ENCODE measurements around the gene GLE1.
"Not testable (repeated sequence)": the region's sequence is repeated elsewhere in the genome, so short reads cannot be mapped to it uniquely, and the experiment has no call there.

The GLE1 gene

DNA sequence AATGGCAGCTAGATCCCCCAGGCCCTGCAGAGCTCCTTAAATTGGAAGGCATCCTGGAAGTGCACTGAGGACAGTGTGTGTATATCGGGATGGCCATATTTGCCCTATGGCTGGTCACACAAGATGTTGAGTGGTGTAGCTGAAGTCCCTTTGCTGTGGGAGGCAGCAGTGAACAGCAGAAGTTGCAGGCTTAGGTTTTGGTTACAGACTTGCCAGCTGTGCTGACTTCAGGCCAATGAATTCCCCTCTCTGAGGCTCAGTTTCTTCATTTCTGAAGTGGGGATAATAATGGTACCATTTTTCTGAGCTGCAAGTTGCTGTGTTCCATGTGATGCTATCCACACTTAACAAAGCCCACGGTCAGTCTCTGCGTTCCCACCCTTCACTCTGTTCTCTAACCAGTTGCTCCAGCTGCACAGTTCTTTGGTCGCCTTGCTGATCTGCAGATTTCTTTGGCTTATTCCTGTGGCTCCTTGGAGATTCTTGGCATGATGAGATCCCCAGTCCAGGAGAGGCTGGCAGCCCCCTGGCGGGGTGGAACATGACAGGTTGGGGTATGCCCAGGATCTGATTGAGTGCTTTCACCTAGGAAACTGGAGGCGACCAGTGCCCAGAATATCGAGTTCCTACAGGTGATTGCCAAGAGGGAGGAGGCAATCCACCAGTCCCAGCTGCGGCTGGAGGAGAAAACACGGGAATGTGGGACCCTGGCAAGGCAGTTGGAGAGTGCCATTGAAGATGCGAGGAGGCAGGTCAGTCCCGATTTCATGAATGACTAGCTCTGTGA lies 6.5 kb upstream of the GLE1 start:
- no peak for DNase-seq

DNA sequence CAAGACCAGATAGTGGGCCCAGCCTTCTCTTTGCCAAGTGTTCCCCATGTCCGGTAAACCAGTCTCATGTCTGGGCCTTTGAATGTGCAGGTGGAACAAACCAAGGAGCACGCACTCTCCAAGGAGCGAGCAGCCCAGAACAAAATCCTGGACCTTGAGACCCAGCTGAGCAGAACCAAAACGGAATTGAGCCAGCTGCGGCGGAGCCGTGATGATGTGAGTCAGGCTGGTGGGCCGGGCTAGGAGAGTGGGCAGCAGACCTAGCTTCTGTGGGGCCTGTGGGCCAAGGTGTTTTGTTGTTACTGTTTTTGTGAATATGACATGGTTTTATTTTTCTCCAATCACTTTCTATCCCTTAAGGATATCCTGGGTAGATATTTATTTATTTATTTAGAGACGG lies 5.6 kb upstream of the GLE1 start:
- no peak for DNase-seq

DNA sequence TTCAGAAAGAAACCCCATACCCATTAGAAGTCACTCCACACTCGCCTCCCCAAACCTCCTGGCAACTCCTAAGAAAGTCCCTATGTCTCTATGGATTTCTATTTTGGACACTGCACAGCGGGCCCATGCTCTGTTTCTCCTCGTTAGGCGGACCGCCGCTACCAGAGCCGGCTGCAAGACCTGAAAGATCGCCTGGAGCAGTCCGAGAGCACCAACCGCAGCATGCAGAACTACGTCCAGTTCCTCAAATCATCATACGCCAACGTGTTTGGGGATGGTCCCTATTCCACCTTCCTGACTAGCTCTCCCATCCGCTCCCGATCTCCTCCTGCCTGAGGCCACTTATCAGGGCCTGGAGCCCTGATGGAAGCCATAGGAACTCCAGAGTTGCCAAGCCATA lies 4.6 kb upstream of the GLE1 start:
- no peak for DNase-seq

DNA sequence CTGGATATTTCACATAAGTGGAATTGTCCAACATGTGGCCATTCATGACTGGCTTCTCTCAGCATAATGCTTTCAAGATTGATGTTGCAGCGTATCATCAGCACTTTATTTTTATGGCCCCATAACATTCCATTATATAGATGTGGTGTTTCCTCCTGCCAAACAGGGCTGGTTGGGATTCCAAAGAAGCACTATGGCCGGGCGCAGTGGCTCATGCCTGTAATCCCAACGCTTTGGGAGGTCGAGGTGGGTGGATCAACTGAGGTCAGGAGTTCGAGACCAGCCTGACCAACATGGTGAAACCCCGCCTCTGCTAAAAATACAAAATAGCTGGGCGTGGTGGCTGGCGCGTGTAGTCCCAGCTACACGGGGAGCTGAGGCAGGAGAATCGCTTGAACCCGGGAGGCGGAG lies 1.1 kb upstream of the GLE1 start:
- not testable (repeated sequence) for DNase-seq

DNA sequence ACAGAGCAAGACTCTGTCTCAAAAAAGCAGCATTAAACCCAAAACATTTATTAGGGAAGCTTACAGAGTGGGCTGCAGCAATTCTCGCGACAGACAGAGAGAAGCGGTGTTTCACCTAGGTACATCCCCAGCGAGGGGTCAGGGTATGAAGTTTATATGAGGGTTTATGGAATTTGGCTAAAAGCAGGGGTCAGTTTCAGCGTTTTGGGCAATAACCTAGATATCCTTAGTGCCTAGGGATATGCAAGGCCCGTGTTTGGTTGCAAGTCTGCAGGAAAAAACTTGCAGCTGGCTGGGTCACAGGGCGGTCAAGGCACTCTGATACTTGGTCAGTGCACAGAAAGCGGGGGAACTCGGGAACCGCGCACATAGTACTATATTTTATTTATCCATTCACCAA lies 649 bp upstream of the GLE1 start:
- DNase-seq = no peak

DNA sequence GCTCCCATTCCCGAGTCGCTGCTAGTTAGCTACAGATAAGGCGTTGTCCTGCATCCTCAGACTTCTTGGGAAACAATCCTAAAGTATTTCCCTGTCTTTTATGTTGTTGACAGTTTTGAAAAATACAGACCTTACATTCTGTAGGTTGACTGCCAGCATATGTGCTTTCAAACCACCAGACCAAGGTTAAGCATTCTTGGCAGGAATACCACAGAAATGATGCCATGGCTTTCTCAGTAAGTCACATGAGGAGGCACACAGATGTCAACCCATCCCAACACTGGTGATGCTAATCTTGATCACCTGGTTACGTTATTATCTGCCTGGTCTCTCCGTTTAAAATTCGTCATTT lies 871 bp downstream of the GLE1 start:
- no peak for DNase-seq

DNA sequence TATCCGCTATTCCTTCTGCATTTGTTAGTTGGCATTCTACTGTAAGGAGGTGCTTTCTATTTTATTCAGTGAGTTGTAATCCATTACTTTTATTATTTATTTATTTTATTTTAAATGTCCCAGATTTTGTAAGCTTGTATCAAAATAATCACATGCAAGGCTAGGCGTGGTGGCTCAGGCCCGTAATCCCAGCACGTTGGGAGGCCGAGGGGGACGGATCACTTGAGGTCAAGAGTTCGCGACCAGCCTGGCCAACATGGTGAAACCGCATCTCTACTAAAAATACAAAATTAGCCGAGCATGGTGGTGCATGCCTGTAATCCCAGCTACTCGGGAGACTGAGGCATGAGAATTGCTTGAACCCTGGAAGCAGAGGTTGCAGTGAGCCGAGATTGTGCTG lies 1.4 kb downstream of the GLE1 start:
- DNase-seq = not testable (repeated sequence)

DNA sequence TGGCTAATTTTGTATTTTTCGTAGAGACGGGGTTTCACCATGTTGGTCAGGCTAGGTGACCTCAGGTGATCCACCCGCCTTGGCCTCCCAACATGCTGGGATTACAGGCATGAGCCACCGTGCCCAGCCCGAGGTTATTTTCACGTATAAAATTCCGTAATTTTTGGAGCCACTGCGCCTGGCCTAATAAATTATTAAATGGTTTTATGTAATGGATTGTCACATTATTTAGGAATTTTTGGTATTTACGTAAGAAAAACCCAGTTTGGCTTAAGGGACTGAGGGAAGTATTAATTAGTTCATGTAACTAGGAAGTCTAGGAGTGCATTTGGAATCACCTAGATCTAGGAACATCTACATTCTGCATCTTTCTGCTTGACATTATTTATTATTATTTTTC lies 8.3 kb downstream of the GLE1 start:
- no peak for DNase-seq

DNA sequence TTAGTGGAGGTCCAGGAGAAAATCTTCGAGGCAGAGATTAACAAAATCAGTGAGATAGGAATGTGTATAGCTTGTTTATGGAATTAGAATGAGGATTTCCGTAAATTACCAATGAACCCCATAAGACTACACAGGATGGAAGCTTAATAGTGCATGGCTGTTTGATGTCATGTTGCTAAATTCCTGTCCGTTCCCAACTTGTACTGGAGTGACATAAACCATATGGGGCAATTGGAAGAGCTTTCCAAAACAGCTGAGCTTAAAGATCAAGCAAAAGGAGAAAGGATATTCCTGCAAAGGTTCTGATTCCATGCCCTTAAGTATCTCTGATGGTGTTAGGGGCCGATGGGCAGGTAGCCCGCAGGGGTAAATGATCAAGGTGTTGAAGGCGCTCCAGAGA lies 17.4 kb downstream of the GLE1 start:
- DNase-seq = no peak

DNA sequence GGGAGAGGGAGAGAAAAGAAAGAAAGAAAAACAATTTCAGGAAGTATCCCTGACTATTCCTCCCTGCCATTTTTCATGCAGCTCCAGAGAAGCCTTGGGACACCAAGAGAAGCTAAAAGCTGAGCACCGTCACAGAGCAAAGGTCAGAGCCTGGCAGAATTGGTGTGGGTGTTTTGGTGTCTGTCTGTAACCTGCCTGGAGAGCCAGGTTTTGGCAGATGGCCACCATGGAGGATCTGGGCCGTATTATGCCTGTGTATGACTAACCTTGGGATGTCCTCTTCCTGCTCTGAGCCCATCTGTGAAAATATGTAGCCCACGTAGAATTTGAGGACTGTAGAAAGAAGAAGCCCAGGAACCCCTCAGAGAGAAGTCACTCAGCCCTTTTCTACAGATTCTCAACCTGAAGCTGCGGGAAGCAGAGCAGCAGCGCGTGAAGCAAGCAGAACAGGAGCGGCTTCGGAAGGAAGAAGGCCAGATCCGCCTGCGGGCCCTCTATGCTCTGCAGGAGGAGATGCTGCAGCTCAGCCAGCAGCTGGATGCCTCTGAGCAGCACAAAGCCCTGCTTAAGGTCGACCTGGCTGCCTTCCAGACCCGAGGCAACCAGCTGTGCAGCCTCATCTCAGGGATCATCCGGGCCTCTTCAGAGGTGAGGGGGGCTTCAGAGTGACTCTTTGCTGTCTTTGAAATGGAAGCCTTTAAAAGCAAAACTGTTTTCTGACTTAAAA lies 18.8 kb downstream of the GLE1 start:
- DNase-seq = no peak

DNA sequence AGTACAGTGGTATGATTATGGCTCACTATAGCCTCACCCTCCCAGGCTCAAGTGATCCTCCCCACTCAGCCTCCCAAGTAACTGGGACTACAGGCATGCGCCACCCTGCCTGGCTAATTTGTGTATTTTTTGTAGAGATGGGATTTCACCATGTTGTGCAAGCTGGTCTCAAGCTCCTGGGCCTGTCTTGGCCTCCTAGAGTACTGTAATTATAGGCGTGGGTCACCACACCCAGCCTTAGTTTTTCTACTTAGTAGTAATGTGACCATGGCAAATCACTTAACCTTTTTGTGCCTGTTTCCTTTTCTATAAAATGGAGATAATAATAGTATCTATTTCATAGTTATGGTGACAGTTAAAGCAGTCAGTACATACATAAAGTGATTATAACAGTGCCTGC lies 22.2 kb downstream of the GLE1 start:
- DNase-seq = no peak

DNA sequence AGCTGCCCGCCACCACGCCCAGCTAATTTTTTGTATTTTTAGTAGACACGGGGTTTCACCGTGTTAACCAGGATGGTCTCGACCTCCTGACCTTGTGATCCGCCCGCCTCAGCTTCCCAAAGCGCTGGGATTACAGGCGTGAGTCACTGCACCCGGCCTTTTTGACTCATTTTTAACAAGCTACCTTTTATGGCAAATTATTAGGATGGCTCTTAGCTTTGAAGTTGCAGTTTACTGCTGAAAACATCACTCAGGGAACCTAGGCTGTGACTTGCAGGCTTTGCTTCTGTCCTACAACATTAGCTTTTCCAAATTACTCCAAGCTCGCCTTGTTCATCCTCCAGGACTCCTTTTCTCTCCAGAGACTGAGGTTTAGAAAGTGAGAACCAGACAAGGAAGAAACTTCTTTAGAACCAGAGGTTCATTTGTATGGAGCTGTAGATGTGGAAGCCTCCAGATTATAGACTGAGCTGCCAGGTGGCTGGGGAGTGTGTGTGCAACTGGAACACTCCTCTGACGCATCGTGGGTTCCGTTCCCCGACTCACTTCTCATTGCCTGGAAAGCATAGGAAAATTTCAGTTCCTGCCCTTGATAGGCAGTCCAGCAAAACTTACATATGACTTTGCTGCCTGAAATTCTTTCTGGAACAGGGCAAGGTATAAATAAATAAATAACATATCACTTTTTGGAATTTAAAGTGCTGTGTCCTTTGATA lies 24.1 kb downstream of the GLE1 start:
- no peak for DNase-seq

DNA sequence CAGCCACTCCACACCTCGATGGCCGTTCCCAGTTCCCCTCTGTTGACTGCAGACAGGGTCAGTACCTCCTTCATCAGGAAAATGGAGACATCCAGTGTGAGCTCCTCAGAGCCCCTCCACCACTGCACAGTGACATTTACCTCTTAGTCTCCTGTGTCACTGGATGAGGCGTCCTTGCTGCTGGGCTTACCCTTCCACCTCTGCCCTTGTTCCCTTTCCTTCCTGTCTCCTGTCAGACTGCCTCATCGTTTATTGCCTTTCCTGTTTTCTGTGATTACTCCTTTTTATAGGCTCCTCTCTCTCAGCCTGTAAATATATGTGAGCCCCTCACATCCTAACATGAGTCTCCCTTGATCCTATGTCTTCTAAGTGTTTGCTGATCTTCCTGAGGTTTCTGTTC lies 24.7 kb downstream of the GLE1 start:
- no peak for DNase-seq

DNA sequence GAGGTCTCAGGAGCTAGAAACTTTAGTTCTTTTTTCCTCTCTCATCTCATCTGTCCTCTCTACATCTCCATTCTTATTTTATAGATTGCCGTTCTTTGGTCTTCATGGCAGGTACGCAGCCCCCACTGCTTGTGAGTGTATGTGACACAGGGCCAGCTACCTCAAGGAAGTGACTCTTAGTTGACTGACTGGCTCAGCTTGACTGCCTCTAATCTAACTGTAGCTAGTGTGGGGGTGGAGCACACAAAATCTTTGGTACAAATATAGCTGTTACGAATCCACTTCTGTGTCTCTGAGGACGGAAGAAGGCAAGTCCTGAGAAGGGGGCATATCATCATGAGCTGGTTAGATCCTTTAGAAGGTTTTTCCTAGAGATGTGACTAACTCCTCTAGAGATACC lies 28.1 kb downstream of the GLE1 start:
- no peak for DNase-seq

DNA sequence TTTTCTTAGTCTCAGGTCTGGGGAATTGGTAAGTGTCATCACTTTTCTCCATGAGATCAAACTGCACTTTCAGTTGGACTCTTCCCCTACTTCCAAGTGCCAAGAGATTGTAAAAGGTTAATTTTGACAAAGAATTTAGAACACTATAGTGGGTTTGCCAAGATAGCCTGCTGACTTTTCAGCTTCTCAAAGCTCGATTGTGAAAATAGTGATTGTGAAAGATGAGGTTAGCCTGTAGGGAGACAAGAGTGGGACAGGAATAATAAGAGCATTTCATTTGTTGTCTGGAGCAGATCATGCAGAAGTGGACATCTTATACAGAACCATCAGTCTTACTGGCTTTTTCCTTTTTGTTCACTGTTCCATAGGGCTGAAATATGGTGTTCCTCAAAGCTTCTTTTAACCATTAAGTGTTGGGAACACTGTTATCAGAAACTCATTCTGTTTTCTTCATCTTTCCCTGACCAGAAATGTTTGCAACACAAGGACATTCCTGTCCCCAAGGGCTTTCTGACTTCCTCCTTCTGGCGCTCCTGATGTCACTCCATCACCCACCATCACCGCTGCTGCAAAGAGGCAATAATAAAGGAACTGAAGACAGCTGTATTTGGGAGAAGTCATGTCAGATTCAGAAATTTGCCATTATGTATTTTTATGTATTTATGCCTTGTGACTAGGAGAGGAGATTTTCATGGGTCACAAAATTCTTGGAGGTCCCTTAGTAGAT lies 36.3 kb downstream of the GLE1 start:
- no peak for DNase-seq

DNA sequence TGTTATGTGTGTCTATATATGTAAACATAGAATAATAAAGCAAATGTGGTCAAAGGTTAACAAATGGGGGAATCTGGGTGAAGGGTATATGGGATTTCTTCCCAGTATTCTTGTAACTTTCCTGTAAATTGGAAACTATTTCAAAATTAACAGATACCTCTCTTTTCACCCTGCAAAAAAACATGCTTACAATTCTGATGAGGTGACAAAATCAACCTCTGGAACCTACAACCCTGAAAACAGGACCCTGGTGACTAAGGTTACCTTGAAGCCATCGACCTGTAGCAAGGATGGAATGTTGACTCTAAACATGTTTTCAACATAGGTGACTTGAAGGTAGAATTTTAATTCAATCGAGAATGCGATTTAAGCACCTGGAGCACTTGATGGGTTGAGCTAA lies 42.0 kb downstream of the GLE1 start:
- no peak for DNase-seq

DNA sequence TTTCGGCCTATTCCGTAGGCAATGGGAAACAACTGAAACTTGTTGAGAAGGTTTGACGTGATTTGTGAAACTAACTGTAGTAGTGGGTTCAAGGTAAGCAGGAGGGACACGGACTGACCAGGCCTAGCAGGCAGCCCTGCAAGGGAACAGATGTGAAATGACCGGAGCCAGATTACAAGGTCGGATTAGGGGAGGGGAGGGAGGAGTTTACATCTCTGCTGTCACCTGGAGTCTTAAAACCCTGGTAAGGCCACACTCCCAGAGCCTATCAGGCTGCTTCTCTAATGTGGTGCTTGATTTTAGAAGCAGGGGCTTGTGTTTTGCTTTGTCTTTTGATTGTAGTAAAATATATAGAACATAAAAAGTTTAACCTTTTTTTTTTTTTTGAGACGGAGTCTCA lies 44.4 kb downstream of the GLE1 start:
- DNase-seq = no peak

DNA sequence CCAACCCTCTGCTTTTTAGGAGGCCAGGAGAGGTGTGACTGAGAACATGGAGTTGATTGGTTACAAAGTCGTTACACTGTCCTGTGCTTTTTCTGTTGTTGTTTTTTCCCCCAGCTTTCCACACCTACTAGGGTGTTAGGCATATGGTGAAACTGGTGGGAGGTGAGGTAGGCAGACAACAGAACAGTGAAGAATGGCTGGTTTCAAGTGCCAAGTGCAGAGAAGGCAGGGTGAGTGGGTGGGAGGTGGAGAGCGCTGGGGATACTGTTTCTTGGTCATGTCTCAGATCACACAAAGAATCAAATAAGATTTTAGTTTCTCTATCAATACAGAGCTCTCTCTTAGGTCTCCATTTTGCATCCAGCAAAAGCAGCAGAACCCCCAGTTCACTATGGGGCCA lies 45.7 kb downstream of the GLE1 start:
- no peak for DNase-seq

DNA sequence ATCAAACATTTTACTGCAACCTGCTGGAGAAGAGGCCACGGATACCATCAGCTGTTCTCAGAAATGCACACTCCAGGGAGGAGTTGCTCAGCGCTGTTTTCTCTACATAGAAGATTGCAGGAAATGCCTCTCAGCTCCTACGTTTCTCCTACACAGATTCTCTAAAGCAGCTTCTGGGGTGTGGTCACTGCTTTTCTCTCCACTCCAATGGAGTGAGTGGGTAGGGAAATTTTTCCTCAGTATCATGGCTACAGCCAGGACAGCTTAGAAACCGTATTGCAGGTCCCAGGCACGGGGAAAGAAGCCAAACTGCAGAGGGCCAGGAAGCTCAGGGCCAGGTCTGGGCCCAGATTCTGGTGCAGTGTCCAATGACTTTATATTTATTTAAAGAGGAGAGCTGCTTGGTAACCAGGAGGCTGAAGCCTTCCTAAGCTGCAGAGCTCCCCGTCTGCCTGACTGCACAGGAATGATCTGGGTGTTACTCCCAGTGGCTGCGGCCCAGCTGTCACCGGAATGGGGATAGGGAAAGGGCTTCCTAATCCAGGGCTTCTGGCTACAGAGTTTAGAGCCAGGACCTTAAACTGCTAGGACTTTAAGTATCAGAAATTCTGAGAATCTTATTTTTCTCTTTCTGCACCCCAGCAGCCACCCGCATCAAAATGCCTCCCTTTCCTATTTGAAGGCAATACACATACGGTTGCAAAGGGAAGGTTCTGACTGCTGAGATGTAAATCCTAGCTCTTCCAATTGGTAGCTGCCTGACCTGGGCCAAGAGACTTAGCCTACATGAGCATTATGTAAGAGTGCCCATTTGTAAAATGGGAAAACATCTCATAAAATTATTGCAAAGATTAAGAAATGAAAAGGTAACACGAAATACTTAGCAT lies 46.5 kb downstream of the GLE1 start:
- no peak for DNase-seq

DNA sequence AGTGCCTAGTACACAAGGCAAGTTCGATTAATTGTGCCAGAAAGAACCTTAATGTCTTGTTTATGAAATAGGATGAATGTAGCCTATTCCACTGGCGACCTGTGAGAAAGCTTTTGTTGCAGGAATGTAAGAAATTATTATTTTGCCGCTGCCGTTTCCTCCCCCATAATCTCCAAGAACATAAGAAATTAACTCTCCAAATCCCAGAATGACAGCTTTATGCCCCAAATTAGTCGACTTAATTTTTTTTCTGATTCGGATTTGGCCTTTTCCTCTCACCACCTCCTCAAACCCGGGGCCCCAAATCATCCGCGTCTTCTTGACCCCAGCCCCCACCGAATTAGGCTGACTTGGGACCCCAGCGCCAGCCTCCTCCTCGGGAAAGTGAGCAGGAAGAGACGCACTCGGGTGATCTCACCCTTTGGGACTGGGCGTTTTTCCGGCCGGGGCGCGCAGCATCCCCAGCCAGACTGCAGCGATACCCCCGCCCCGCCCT lies 47.2 kb downstream of the GLE1 start:
- DNase-seq = no peak

DNA sequence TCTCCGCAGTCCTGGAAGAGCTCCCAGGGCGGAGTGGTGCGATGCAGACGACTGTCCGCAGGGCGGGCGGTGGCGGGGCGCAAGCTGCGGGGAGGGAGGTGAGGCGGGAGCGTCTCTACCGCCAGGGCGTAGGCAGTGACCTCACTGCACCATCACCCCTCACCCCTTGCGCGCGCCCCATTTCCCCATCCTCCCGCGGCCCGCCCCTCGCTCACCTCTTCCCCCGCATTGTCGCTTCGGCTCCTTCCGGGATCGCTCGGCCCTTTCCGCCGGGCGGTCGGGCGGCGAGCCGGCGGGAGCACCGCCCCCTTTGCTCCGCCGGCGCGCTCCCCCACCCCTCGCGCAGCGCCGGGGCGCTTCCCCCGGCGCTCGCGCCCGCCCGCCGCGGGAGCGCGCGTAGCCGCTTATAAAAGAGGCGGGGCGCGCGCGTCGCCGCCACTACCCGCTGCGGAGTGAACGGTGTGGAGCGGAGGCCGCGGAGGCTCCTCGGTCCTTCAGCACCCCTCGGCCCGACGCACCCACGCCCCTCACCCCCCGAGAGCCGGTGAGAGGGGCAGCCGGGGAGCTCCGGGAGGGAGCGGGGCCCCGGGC lies 47.7 kb downstream of the GLE1 start, which contains the start of gene SPTAN1:
Gene SPTAN1, plus strand, starts transcription at position 435 of the 591 bp plus-strand sequence. CDS start 14,154 bp downstream, outside the sequence.
- DNase-seq = peak; percentile 96
